HG02973 (cell line): ENCODE measurements around the gene PPFIA4.
"Not testable (repeated sequence)": the region's sequence is repeated elsewhere in the genome, so short reads cannot be mapped to it uniquely, and the experiment has no call there.

Source experiments
- ATAC-seq: cut with Tn5 transposase; IDR thresholded peaks from one replicate; pipeline ENCODE4 v1.9.1; 2021; ENCODE audit warnings: moderate library complexity; ENCODE audit not compliant: unreplicated experiment

PPFIA4 gene

GRCh38 chr1:203026031-203026665 lies at the start of gene PPFIA4:
TSS of gene PPFIA4 (plus strand) at chr1:203026491. CDS start at chr1:203039009, 12,518 bp downstream.
- peak; percentile 71 for ATAC-seq

GRCh38 chr1:202976633-202977032 lies 49.7 kb upstream of the PPFIA4 start:
- ATAC-seq: no peak

- ATAC-seq: no peak
Observed at GRCh38 chr1:202979459-202979858, 46.8 kb upstream of the PPFIA4 start.

GRCh38 chr1:202981939-202982338 lies 44.4 kb upstream of the PPFIA4 start:
- no peak for ATAC-seq

GRCh38 chr1:202982715-202983430 lies 43.4 kb upstream of the PPFIA4 start:
- no peak for ATAC-seq

GRCh38 chr1:202986120-202986519 lies 40.2 kb upstream of the PPFIA4 start:
- ATAC-seq: not testable (repeated sequence)

GRCh38 chr1:202987255-202987654 lies 39.0 kb upstream of the PPFIA4 start:
- ATAC-seq: no peak

- no peak for ATAC-seq
Observed at GRCh38 chr1:202987922-202988583, 38.2 kb upstream of the PPFIA4 start.

- no peak for ATAC-seq
Observed at GRCh38 chr1:202989879-202990278, 36.4 kb upstream of the PPFIA4 start.

- no peak for ATAC-seq
Observed at GRCh38 chr1:202991112-202991511, 35.2 kb upstream of the PPFIA4 start.

- ATAC-seq: no peak
Observed at GRCh38 chr1:202994756-202995155, 31.5 kb upstream of the PPFIA4 start.

- ATAC-seq: no peak
Observed at GRCh38 chr1:202998836-202999750, 27.2 kb upstream of the PPFIA4 start.

GRCh38 chr1:203000217-203000944 lies 25.9 kb upstream of the PPFIA4 start:
- ATAC-seq: no peak

- no peak for ATAC-seq
Observed at GRCh38 chr1:203001986-203002385, 24.3 kb upstream of the PPFIA4 start.

GRCh38 chr1:203002951-203003350 lies 23.3 kb upstream of the PPFIA4 start:
- no peak for ATAC-seq

- not testable (repeated sequence) for ATAC-seq
Observed at GRCh38 chr1:203005395-203006142, 20.7 kb upstream of the PPFIA4 start.

GRCh38 chr1:203006948-203007871 lies 19.1 kb upstream of the PPFIA4 start, which contains the start of gene TMEM183A:
TSS of gene TMEM183A (plus strand) at chr1:203007374. CDS start at chr1:203007466, 92 bp downstream.
- peak; percentile 95 for ATAC-seq

GRCh38 chr1:203009185-203009584 lies 17.1 kb upstream of the PPFIA4 start:
- ATAC-seq: no peak
